ENCODE data around the gene FUBP3. TPM values are rescaled to one million over a fixed set of nuclear protein-coding genes. Genes with fewer than 3 reads are reported as not detected.

The FUBP3 gene
- polyA plus RNA-seq, 1 experiment: 31.2 TPM

DNA sequence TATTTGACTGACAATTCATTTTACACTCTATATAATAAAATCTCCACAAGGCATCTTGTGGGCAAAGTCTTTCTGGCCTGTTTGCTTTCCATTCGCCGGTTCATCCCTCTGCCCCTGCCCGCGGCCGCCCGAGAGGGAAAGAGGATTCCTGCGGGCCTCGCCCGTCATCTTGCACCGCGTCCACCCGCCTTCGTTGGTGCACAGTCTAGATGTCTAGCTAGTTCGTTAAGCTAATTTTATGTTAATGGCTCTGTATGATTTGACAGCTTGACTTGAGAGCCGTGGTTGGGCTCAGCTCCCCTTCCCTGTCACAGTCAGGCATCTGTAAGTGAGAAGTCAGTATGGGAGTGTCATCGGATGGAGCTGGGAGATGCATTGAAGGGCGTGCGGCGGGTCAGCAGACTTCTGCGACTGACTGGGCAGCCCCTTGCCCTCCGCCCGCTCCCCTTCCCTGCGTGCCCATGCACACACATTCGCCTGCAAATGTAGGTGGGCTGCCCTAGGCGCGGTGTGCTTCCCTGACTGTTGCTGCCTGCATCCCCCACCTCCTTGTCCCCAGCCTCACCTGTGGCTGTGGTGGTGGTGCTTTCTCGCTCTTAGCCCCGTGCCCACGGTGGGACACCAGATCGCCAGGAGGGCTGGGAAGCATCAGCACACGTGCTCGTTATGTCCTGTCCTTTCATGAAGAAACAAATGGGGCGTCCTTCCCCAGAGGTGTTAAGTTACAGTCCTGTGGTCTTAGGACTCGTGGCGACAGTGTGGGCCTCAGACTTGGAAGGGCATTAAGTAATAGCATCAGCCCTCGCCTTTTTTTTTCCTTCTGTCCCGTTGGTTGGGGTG, 59.1 kb downstream of the FUBP3 start:
- H3K4me3 ChIP-seq (ENCODE audit: low read depth, low read length): no peak overlapping the region
- POLR2A ChIA-PET: interaction anchor here (0.7 kb wide), 1 partner anchor 280 kb away, joined by 3 read pairs; no protein-coding TSS in a partner anchor
- CTCF ChIA-PET: no interaction called here

DNA sequence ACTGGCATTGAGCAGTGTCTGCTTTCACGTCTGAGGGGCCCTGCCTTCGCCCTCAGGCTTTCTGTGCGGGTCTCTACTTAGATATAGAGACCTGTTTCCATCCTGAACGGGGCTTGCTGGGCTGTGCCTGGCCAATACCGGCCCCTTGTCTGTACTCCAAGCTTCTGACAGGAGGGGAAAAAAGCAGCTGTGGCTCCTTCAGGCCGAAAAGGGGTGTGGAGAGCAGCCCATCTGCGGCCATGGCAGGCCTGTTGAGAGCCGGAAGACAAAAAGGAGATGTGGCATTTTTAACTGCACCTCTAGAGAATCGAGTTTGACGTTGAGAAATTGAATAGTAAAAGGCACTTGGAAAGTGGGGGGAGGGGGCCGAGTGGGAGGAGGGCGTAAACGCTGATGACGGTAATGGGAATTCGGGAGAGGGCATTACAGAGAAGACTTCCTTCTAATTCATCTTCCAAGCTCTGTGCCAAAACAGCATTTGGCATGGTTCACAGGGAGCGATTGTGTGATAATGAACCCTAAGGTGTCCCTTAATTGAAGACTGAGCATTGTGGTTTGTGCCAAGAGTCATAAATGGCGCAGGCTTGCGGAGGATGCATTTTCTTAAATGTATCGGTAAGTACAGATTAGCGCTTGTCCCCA, 59.9 kb downstream of the FUBP3 start:
- Histone ChIP-seq H3K27ac (ENCODE audit: low read depth, low read length) (no peak overlapping the region), H3K27me3 (ENCODE audit: control insufficient read depth, insufficient read depth, low read length) (no peaks in the 10 kb centered on the region), H3K4me3 (ENCODE audit: low read depth, low read length) (no peak overlapping the region), H3K9me3 (ENCODE audit: control insufficient read depth, insufficient read depth, low read length) (peaks cover 5% of the 10 kb centered on the region)
- no peak for DNase-seq (ENCODE audit: low read depth, low spot score)
- POLR2A ChIA-PET: interaction anchor here (0.7 kb wide), 1 partner anchor 280 kb away, joined by 3 read pairs; no protein-coding TSS in a partner anchor
- CTCF ChIA-PET: no interaction called here
- TF ChIP-seq, protein P1, sequence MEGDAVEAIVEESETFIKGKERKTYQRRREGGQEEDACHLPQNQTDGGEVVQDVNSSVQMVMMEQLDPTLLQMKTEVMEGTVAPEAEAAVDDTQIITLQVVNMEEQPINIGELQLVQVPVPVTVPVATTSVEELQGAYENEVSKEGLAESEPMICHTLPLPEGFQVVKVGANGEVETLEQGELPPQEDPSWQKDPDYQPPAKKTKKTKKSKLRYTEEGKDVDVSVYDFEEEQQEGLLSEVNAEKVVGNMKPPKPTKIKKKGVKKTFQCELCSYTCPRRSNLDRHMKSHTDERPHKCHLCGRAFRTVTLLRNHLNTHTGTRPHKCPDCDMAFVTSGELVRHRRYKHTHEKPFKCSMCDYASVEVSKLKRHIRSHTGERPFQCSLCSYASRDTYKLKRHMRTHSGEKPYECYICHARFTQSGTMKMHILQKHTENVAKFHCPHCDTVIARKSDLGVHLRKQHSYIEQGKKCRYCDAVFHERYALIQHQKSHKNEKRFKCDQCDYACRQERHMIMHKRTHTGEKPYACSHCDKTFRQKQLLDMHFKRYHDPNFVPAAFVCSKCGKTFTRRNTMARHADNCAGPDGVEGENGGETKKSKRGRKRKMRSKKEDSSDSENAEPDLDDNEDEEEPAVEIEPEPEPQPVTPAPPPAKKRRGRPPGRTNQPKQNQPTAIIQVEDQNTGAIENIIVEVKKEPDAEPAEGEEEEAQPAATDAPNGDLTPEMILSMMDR (IDR thresholded peaks at IDR 0.05; ENCODE audit: low read depth, low read length): no peak

More for the DNA sequence above, 59.1 kb downstream of the FUBP3 start:
- no peak for DNase-seq (ENCODE audit: low read depth, low spot score)
- H3K9me3 ChIP-seq (ENCODE audit: control insufficient read depth, insufficient read depth, low read length): peaks cover 5% of the 10 kb centered on the region
- TF ChIP-seq, protein P1 (IDR thresholded peaks at IDR 0.05; ENCODE audit: low read depth, low read length): no peak
- H3K27me3 ChIP-seq (ENCODE audit: control insufficient read depth, insufficient read depth, low read length): no peaks in the 10 kb centered on the region
- H3K27ac ChIP-seq (ENCODE audit: low read depth, low read length): no peak overlapping the region

DNA sequence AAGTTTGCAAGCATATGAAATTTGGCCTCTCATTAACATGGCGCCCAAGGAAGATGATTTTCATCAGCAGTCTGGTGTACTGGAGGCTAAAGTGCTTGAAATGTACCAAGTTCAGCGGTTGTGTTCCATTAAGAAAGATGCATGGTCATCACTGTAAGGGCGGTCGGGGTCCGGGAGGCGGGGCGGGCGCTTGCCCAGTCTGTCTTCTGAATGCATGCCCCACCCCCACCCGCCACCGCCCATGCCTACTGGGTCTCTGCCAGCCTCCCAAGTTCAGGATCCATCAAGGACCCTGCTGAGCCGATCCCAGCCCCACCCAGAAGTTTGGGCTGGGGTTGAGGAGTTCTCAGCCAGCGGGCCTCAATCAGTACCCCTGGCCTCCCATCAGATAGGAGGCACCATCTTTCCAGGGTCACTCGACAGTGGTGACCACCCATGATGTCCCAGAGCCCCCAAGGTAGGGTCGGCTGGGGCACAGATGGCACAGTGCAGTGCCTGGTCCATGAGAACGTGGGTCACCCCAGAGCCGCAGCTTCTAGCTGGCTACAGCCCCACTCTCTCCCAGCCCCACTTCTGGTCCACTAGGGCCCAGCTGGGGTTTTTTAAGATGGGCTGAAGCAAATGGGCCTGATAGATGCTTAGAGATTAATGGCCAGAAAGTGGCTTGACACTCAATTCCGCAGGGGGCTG, 60.6 kb downstream of the FUBP3 start:
- H3K27me3 ChIP-seq (ENCODE audit: control insufficient read depth, insufficient read depth, low read length): no peaks in the 10 kb centered on the region
- TF ChIP-seq, protein P1 (IDR thresholded peaks at IDR 0.05; ENCODE audit: low read depth, low read length): no peak
- H3K4me3 ChIP-seq (ENCODE audit: low read depth, low read length): no peak overlapping the region
- ChIA-PET CTCF (no interaction called here), POLR2A (no interaction called here)
- no peak for DNase-seq (ENCODE audit: low read depth, low spot score)
- no peak overlapping the region for H3K27ac ChIP-seq (ENCODE audit: low read depth, low read length)
- peaks cover 5% of the 10 kb centered on the region for H3K9me3 ChIP-seq (ENCODE audit: control insufficient read depth, insufficient read depth, low read length)

DNA sequence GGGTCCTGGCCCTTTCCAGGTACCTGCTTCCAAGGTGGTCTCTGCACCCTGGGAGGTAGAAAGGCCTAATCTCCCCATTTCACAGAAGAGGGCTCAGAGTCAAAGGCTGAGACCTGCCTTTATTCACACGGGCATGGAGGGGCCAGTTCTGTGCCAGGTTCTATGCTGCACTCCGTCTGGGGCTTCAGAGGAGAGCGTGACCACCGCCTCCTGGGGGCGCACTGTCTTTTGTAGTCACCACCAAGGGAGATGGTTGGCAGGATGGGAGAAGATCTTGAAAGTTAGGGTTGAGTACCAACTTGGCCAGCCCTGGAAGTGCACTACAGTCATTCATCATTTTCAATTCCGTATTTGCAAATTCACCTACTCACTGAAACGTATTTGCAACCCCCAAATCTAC, 61.3 kb downstream of the FUBP3 start:
- no peak for DNase-seq (ENCODE audit: low read depth, low spot score)
- CTCF ChIA-PET: no interaction called here
- TF ChIP-seq, protein P1 (IDR thresholded peaks at IDR 0.05; ENCODE audit: low read depth, low read length): no peak
- H3K27me3 ChIP-seq (ENCODE audit: control insufficient read depth, insufficient read depth, low read length): no peaks in the 10 kb centered on the region
- POLR2A ChIA-PET: no interaction called here
- H3K4me3 ChIP-seq (ENCODE audit: low read depth, low read length): no peak overlapping the region
- H3K9me3 ChIP-seq (ENCODE audit: control insufficient read depth, insufficient read depth, low read length): peaks cover 5% of the 10 kb centered on the region
- no peak overlapping the region for H3K27ac ChIP-seq (ENCODE audit: low read depth, low read length)

Measured in AG04450 (cell line).